ENCODE measurements around the gene KRT34. TPM values are rescaled to one million over a fixed set of nuclear protein-coding genes. Genes with fewer than 3 reads are reported as not detected.
"Not testable (repeated sequence)": the region's sequence is repeated elsewhere in the genome, so short reads cannot be mapped to it uniquely, and the experiment has no call there.

KRT34 gene
- total and polyA plus RNA-seq, 2 experiments from 2014 or later: not detected

- TF ChIP-seq, protein P1, sequence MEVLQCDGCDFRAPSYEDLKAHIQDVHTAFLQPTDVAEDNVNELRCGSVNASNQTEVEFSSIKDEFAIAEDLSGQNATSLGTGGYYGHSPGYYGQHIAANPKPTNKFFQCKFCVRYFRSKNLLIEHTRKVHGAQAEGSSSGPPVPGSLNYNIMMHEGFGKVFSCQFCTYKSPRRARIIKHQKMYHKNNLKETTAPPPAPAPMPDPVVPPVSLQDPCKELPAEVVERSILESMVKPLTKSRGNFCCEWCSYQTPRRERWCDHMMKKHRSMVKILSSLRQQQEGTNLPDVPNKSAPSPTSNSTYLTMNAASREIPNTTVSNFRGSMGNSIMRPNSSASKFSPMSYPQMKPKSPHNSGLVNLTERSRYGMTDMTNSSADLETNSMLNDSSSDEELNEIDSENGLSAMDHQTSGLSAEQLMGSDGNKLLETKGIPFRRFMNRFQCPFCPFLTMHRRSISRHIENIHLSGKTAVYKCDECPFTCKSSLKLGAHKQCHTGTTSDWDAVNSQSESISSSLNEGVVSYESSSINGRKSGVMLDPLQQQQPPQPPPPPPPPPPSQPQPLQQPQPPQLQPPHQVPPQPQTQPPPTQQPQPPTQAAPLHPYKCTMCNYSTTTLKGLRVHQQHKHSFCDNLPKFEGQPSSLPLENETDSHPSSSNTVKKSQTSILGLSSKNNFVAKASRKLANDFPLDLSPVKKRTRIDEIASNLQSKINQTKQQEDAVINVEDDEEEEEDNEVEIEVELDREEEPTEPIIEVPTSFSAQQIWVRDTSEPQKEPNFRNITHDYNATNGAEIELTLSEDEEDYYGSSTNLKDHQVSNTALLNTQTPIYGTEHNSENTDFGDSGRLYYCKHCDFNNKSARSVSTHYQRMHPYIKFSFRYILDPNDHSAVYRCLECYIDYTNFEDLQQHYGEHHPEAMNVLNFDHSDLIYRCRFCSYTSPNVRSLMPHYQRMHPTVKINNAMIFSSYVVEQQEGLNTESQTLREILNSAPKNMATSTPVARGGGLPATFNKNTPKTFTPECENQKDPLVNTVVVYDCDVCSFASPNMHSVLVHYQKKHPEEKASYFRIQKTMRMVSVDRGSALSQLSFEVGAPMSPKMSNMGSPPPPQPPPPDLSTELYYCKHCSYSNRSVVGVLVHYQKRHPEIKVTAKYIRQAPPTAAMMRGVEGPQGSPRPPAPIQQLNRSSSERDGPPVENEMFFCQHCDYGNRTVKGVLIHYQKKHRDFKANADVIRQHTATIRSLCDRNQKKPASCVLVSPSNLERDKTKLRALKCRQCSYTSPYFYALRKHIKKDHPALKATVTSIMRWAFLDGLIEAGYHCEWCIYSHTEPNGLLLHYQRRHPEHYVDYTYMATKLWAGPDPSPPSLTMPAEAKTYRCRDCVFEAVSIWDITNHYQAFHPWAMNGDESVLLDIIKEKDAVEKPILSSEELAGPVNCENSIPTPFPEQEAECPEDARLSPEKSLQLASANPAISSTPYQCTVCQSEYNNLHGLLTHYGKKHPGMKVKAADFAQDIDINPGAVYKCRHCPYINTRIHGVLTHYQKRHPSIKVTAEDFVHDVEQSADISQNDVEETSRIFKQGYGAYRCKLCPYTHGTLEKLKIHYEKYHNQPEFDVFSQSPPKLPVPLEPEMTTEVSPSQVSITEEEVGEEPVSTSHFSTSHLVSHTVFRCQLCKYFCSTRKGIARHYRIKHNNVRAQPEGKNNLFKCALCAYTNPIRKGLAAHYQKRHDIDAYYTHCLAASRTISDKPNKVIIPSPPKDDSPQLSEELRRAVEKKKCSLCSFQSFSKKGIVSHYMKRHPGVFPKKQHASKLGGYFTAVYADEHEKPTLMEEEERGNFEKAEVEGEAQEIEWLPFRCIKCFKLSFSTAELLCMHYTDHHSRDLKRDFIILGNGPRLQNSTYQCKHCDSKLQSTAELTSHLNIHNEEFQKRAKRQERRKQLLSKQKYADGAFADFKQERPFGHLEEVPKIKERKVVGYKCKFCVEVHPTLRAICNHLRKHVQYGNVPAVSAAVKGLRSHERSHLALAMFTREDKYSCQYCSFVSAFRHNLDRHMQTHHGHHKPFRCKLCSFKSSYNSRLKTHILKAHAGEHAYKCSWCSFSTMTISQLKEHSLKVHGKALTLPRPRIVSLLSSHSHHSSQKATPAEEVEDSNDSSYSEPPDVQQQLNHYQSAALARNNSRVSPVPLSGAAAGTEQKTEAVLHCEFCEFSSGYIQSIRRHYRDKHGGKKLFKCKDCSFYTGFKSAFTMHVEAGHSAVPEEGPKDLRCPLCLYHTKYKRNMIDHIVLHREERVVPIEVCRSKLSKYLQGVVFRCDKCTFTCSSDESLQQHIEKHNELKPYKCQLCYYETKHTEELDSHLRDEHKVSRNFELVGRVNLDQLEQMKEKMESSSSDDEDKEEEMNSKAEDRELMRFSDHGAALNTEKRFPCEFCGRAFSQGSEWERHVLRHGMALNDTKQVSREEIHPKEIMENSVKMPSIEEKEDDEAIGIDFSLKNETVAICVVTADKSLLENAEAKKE (CRISPR knock-in tag; IDR thresholded peaks at IDR 0.05): no peak
- no peak for TF ChIP-seq ZNF114 (CRISPR knock-in tag; IDR thresholded peaks at IDR 0.05)
- TF ChIP-seq POLR2AphosphoS5 (IDR thresholded peaks at IDR 0.05; ENCODE audit: low read depth): no peak
- TF ChIP-seq EZH2phosphoT487 (IDR thresholded peaks at IDR 0.05; ENCODE audit: unreplicated experiment): no peak
- no peak for TF ChIP-seq REST (IDR thresholded peaks at IDR 0.05; ENCODE audit: unreplicated experiment)
- TF ChIP-seq CTCF (conservative IDR thresholded peaks at IDR 0.05; ENCODE audit: low read depth in 2 of 2): no peak
These were observed 34.0 kb downstream of the KRT34 start (continued) for GRCh38 chr17:41347869-41348760.

DNA sequence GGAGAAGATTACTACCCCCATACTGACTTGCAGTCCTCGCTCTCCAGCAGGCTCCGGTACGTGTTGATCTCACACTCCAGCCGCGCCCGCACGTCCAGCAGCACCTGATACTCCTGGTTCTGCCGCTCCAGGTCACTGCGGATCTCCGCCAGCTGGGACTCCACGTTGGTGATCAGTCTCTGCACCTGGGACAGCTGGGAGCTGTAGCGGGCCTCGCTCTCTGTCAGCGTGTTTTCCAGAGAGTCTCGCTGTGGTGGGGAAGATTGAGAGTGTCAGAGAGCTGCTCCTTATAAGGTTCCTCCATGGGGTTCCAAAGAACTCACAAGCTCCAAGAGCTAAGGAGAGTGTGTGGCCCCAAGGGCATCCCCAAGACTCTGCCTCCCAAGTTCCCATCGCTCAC is 35.7 kb downstream of the KRT34 start:
- H3K9me2 ChIP-seq (ENCODE audit: insufficient read depth); H3K36me3 Mint-ChIP-seq (ENCODE audit: low read depth); H3K27me3 Mint-ChIP-seq (ENCODE audit: insufficient read depth, low read depth, poor library complexity); DNase-seq (ENCODE audit: low spot score); ATAC-seq; H4K20me1 ChIP-seq (replicated peaks; ENCODE audit: insufficient read depth); H2AFZ ChIP-seq; H3K27ac Mint-ChIP-seq; H3K36me3 ChIP-seq (ENCODE audit: insufficient read depth); H3K4me1 Mint-ChIP-seq; H3K4me3 Mint-ChIP-seq; H3K27me3 ChIP-seq (ENCODE audit: insufficient read depth); H3K4me1 ChIP-seq (ENCODE audit: insufficient read depth); H3K79me2 ChIP-seq (replicated peaks; ENCODE audit: insufficient read depth); H3K4me2 ChIP-seq; H3K4me3 ChIP-seq; H3K27ac ChIP-seq (ENCODE audit: low read depth); H3F3A ChIP-seq (replicated peaks; ENCODE audit: low read depth): not testable (repeated sequence)
- peaks cover 21% of the 10 kb centered on the region for H3K9me3 Mint-ChIP-seq
